GM21717 (cell line): ENCODE measurements around the gene MTA2.

ENCODE experiments used
- ATAC-seq: cut with Tn5 transposase; IDR thresholded peaks from one replicate; pipeline ENCODE4 v1.9.1; 2021; ENCODE audit warnings: mild to moderate bottlenecking, moderate library complexity; ENCODE audit not compliant: unreplicated experiment

The MTA2 gene

GRCh38 chr11:62612366-62613290 lies 11.0 kb upstream of the MTA2 start, which contains the start of the genes EML3 and ROM1:
Gene EML3 (minus strand): TSS chr11:62612775. CDS start chr11:62612457, 318 bp downstream.
Gene ROM1 (plus strand): TSS chr11:62613257. CDS start chr11:62613282, 25 bp downstream.
- peak; percentile 50 for ATAC-seq

- peak; percentile 13 for ATAC-seq
These were observed 10.2 kb upstream of the MTA2 start for GRCh38 chr11:62611705-62612365.

- ATAC-seq: no peak
These were observed 9.4 kb upstream of the MTA2 start for GRCh38 chr11:62610814-62611704.

GRCh38 chr11:62610403-62610802 lies 8.7 kb upstream of the MTA2 start:
- ATAC-seq: no peak

GRCh38 chr11:62608776-62609175 lies 7.1 kb upstream of the MTA2 start:
- ATAC-seq: no peak

- ATAC-seq: no peak
These were observed 6.0 kb upstream of the MTA2 start for GRCh38 chr11:62607714-62608113.

GRCh38 chr11:62605902-62606301 lies 4.2 kb upstream of the MTA2 start:
- no peak for ATAC-seq

- no peak for ATAC-seq
These were observed 3.8 kb upstream of the MTA2 start for GRCh38 chr11:62605467-62605866.

GRCh38 chr11:62604460-62605120 lies 2.9 kb upstream of the MTA2 start:
- ATAC-seq: no peak

- ATAC-seq: no peak
These were observed 2.2 kb upstream of the MTA2 start for GRCh38 chr11:62603776-62604299.

GRCh38 chr11:62603072-62603408 lies 1.4 kb upstream of the MTA2 start:
- no peak for ATAC-seq

- ATAC-seq: no peak
These were observed 741 bp upstream of the MTA2 start for GRCh38 chr11:62602141-62603071.

GRCh38 chr11:62601122-62601371 lies 618 bp downstream of the MTA2 start:
- ATAC-seq: peak; percentile 10

- ATAC-seq: no peak
These were observed 1.1 kb downstream of the MTA2 start for GRCh38 chr11:62600367-62601121.

GRCh38 chr11:62599901-62600300 lies 1.8 kb downstream of the MTA2 start:
- no peak for ATAC-seq

GRCh38 chr11:62599069-62599696 lies 2.5 kb downstream of the MTA2 start:
- peak; percentile 37 for ATAC-seq

GRCh38 chr11:62595124-62595523 lies 6.5 kb downstream of the MTA2 start:
- ATAC-seq: no peak

- no peak for ATAC-seq
These were observed 8.1 kb downstream of the MTA2 start for GRCh38 chr11:62593434-62594044.
